ENCODE results near the gene PATL1.
"Not testable (repeated sequence)": the region's sequence is repeated elsewhere in the genome, so short reads cannot be mapped to it uniquely, and the experiment has no call there.

The PATL1 gene

GRCh38 chr11:59668950-59669610, at the start of gene PATL1:
TSS of gene PATL1 (minus strand) at chr11:59669037. CDS start at chr11:59668895, 142 bp downstream.
- peak; percentile 97 for DNase-seq (ENCODE audit: low read depth, low spot score)

- DNase-seq (ENCODE audit: low read depth, low spot score) = no peak
Measured at GRCh38 chr11:59716051-59716450, 47.2 kb upstream of the PATL1 start.

- DNase-seq (ENCODE audit: low read depth, low spot score) = no peak
Measured at GRCh38 chr11:59713745-59714144, 44.9 kb upstream of the PATL1 start, which contains the start of gene OR10V1. TSS of gene OR10V1 (minus strand) at chr11:59713845. CDS start at chr11:59713845, 0 bp downstream.

- no peak for DNase-seq (ENCODE audit: low read depth, low spot score)
Measured at GRCh38 chr11:59710136-59710847, 41.5 kb upstream of the PATL1 start.

- no peak for DNase-seq (ENCODE audit: low read depth, low spot score)
Measured at GRCh38 chr11:59708537-59708936, 39.7 kb upstream of the PATL1 start.

- no peak for DNase-seq (ENCODE audit: low read depth, low spot score)
Measured at GRCh38 chr11:59707371-59707770, 38.5 kb upstream of the PATL1 start.

GRCh38 chr11:59706518-59707285, 37.9 kb upstream of the PATL1 start:
- no peak for DNase-seq (ENCODE audit: low read depth, low spot score)

GRCh38 chr11:59705294-59705693, 36.5 kb upstream of the PATL1 start:
- DNase-seq (ENCODE audit: low read depth, low spot score) = no peak

GRCh38 chr11:59703515-59703914, 34.7 kb upstream of the PATL1 start:
- not testable (repeated sequence) for DNase-seq (ENCODE audit: low read depth, low spot score)

- not testable (repeated sequence) for DNase-seq (ENCODE audit: low read depth, low spot score)
Measured at GRCh38 chr11:59700157-59700556, 31.3 kb upstream of the PATL1 start.

GRCh38 chr11:59698506-59698905, 29.7 kb upstream of the PATL1 start:
- no peak for DNase-seq (ENCODE audit: low read depth, low spot score)

- DNase-seq (ENCODE audit: low read depth, low spot score) = no peak
Measured at GRCh38 chr11:59692915-59693314, 24.1 kb upstream of the PATL1 start.

GRCh38 chr11:59691156-59691555, 22.3 kb upstream of the PATL1 start:
- DNase-seq (ENCODE audit: low read depth, low spot score) = no peak

GRCh38 chr11:59689015-59689414, 20.2 kb upstream of the PATL1 start:
- DNase-seq (ENCODE audit: low read depth, low spot score) = no peak

- not testable (repeated sequence) for DNase-seq (ENCODE audit: low read depth, low spot score)
Measured at GRCh38 chr11:59681260-59681725, 12.5 kb upstream of the PATL1 start.

GRCh38 chr11:59680287-59681154, 11.7 kb upstream of the PATL1 start:
- DNase-seq (ENCODE audit: low read depth, low spot score) = peak; percentile 27

- no peak for DNase-seq (ENCODE audit: low read depth, low spot score)
Measured at GRCh38 chr11:59679347-59679746, 10.5 kb upstream of the PATL1 start.

- no peak for DNase-seq (ENCODE audit: low read depth, low spot score)
Measured at GRCh38 chr11:59678813-59679165, 10.0 kb upstream of the PATL1 start.

- DNase-seq (ENCODE audit: low read depth, low spot score) = no peak
Measured at GRCh38 chr11:59678118-59678812, 9.4 kb upstream of the PATL1 start.

GRCh38 chr11:59676205-59676604, 7.4 kb upstream of the PATL1 start:
- no peak for DNase-seq (ENCODE audit: low read depth, low spot score)

- no peak for DNase-seq (ENCODE audit: low read depth, low spot score)
Measured at GRCh38 chr11:59674291-59674690, 5.5 kb upstream of the PATL1 start.

Data from activated CD4-positive, CD25-positive, alpha-beta regulatory T cell treated with anti-CD3 and anti-CD28 coated beads, Interleukin-2, amount 50 U/mL, for 16 hours (primary cell).